K562 (cell line): ENCODE results near the gene CRABP2. TPM values are rescaled to one million over a fixed set of nuclear protein-coding genes. Genes with fewer than 3 reads are reported as not detected.

Source experiments
- ETS2 ChIP-seq: IDR thresholded peaks from 2 replicates; pipeline ENCODE4 v1.6.1; 2016; ENCODE audit warnings: borderline replicate concordance, missing genetic modification characterization, mild to moderate bottlenecking, moderate library complexity, missing compliant biosample characterization; ENCODE audit not compliant: poor library complexity, severe bottlenecking
- KDM1A ChIP-seq, 2 experiments: fragments of 450-650 bp; IDR thresholded peaks; 2 replicates each; pipeline ENCODE4 v1.6.1; 2016; ENCODE audit warnings: mild to moderate bottlenecking in 2 of 2
- MTA3 ChIP-seq: fragments of 450-650 bp; formaldehyde crosslinking; IDR thresholded peaks from 2 replicates; pipeline ENCODE4 v1.6.1; 2017; ENCODE audit warnings: mild to moderate bottlenecking, borderline replicate concordance
- PHF8 ChIP-seq: fragments of 200-600 bp; sonication (generic); IDR thresholded peaks from 2 replicates; pipeline ENCODE4 v1.6.1; 2012; ENCODE audit warnings: mixed run types, mild to moderate bottlenecking, inconsistent platforms, low read length, moderate library complexity, borderline replicate concordance
- RUNX1 ChIP-seq: sonication (generic); IDR thresholded peaks from 2 replicates; pipeline ENCODE4 v1.6.1; 2016; ENCODE audit warnings: antibody characterized with exemption, low read depth
- SIN3B ChIP-seq: fragments of 450-650 bp; IDR thresholded peaks from 2 replicates; pipeline ENCODE4 v1.6.1; 2017; ENCODE audit warnings: low read depth, mild to moderate bottlenecking, moderate library complexity
- SMARCE1 ChIP-seq: fragments of 450-650 bp; IDR thresholded peaks from 2 replicates; pipeline ENCODE4 v1.7.1; 2016; ENCODE audit warnings: mild to moderate bottlenecking
- TFAM ChIP-seq: fragments of 250-450 bp; sonication (Bioruptor Pico); conservative IDR thresholded peaks from 2 replicates; pipeline ENCODE4 v1.5.0; 2021; ENCODE audit warnings: mild to moderate bottlenecking, moderate library complexity
- ZFP30 ChIP-seq: fragments of 250-450 bp; sonication (Bioruptor Pico); IDR thresholded peaks from 2 replicates; pipeline ENCODE4 v1.8.0; 2022; ENCODE audit warnings: moderate library complexity, mild to moderate bottlenecking, inconsistent platforms, borderline replicate concordance
- ZNF584 ChIP-seq: fragments of 200-800 bp; sonication (Bioruptor generic); IDR thresholded peaks from 2 replicates; pipeline ENCODE4 v1.6.1; 2016; ENCODE audit warnings: low read depth, mild to moderate bottlenecking, missing genetic modification characterization, missing compliant biosample characterization
- polyA plus RNA-seq, 8 experiments: library from polyadenylated mRNA; depleted of rRNA in 4 of 8; stranded (reverse) in 5 of 8; unstranded in 3 of 8; fragments of >200 nt; fragmentation: Nextera tagmentation in 2 of 8; fragmentation: Illumina TruSeq in 1 of 8; extraction: Ambion mirVana in 2 of 8; extraction: Trizol in 1 of 8; gene quantifications; 2 replicates each; pipeline versions ENCODE4 v1.2.1 to v1.2.3, GENCODE V29; 2011 to 2014; ENCODE audit warnings: inconsistent platforms in 1 of 8, missing spikeins in 1 of 8
- total RNA-seq, 7 experiments: library from RNA; depleted of rRNA in 6 of 7; stranded (reverse); fragments of >200 nt in 6 of 7; fragmentation: Illumina TruSeq in 2 of 7; extraction: Trizol in 2 of 7; gene quantifications; 2 replicates each; pipeline versions ENCODE4 v1.2.1 to v1.2.3, GENCODE V29; 2011 to 2021; ENCODE audit warnings: low replicate concordance in 1 of 7
- TF ChIP-seq, protein P1 (sequence below): sonication (generic); formaldehyde crosslinking; IDR thresholded peaks from 2 replicates; pipeline ENCODE4 v1.8.0; 2023; ENCODE audit warnings: missing genetic modification reagents, mild to moderate bottlenecking, borderline replicate concordance
- TF ChIP-seq, protein P2 (sequence below): IDR thresholded peaks from 2 replicates; pipeline ENCODE4 v1.6.1; 2014; ENCODE audit warnings: antibody characterized with exemption
- TF ChIP-seq, protein P3 (sequence below): IDR thresholded peaks from 2 replicates; pipeline ENCODE4 v1.6.1; 2011; ENCODE audit not compliant: insufficient read length; ENCODE audit errors: extremely low read depth
- TF ChIP-seq, protein P4 (sequence below): IDR thresholded peaks from 2 replicates; pipeline ENCODE4 v1.6.1; 2016; ENCODE audit warnings: missing genetic modification characterization, missing compliant biosample characterization

CRABP2 gene
- total and polyA plus RNA-seq, 9 of the 15 experiments (the other 6 are each of a cell fraction or from before 2014, with no cell fraction given) = 0.30 to 2.5 (median 0.82) TPM

DNA sequence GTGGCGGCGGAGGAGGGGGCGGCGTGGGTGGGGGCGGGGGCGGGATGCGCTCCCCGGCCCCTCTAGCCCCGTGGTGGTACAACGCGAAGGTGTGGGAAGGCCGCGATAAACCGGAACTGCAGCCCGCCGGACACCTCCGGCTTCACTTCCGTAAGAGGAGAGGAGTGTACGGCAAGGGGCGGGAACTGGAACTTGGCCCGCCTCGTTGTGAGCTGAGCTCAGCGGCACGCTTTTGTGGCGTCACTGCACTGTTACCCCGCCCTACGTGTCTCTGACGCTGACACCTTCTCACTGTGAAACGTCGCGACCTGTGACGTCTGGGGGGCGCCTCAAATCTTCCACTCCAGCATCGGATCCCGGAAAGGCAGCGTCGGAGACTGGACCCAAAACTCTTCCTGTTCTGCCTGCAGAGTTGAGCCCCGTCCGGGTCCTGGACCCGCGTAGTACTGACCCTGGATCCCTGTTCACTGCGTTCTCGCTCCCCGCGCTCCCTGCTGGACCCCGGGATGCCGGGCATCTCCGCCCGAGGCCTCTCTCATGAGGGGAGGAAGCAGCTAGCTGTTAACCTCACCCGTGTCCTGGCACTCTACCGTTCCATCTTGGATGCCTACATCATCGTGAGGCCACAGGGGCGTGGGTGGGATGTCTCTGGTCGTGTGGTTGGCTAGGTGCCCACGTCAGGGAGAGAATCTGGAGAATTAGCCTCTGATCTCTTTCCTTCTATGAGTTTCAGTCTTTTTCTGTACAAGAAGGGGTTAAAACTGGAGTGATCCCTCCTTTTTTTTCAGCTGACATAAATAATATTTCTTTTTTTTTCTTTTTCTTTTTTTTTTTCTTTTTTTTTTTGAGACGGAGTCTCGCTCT, 23.4 kb upstream of the CRABP2 start, which contains the start of gene ISG20L2 (continued):
- TF ChIP-seq, protein P1, sequence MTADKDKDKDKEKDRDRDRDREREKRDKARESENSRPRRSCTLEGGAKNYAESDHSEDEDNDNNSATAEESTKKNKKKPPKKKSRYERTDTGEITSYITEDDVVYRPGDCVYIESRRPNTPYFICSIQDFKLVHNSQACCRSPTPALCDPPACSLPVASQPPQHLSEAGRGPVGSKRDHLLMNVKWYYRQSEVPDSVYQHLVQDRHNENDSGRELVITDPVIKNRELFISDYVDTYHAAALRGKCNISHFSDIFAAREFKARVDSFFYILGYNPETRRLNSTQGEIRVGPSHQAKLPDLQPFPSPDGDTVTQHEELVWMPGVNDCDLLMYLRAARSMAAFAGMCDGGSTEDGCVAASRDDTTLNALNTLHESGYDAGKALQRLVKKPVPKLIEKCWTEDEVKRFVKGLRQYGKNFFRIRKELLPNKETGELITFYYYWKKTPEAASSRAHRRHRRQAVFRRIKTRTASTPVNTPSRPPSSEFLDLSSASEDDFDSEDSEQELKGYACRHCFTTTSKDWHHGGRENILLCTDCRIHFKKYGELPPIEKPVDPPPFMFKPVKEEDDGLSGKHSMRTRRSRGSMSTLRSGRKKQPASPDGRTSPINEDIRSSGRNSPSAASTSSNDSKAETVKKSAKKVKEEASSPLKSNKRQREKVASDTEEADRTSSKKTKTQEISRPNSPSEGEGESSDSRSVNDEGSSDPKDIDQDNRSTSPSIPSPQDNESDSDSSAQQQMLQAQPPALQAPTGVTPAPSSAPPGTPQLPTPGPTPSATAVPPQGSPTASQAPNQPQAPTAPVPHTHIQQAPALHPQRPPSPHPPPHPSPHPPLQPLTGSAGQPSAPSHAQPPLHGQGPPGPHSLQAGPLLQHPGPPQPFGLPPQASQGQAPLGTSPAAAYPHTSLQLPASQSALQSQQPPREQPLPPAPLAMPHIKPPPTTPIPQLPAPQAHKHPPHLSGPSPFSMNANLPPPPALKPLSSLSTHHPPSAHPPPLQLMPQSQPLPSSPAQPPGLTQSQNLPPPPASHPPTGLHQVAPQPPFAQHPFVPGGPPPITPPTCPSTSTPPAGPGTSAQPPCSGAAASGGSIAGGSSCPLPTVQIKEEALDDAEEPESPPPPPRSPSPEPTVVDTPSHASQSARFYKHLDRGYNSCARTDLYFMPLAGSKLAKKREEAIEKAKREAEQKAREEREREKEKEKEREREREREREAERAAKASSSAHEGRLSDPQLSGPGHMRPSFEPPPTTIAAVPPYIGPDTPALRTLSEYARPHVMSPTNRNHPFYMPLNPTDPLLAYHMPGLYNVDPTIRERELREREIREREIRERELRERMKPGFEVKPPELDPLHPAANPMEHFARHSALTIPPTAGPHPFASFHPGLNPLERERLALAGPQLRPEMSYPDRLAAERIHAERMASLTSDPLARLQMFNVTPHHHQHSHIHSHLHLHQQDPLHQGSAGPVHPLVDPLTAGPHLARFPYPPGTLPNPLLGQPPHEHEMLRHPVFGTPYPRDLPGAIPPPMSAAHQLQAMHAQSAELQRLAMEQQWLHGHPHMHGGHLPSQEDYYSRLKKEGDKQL (CRISPR knock-in tag) = no peak
- TF ChIP-seq RUNX1 = no peak
- TF ChIP-seq ZNF584 (CRISPR knock-in tag) = no peak
- TF ChIP-seq ETS2 = no peak
- no peak for TF ChIP-seq TFAM (CRISPR knock-in tag)
- TF ChIP-seq ZFP30 (CRISPR knock-in tag) = no peak
- peak; percentile 89 for TF ChIP-seq SIN3B
- TF ChIP-seq, protein P2, sequence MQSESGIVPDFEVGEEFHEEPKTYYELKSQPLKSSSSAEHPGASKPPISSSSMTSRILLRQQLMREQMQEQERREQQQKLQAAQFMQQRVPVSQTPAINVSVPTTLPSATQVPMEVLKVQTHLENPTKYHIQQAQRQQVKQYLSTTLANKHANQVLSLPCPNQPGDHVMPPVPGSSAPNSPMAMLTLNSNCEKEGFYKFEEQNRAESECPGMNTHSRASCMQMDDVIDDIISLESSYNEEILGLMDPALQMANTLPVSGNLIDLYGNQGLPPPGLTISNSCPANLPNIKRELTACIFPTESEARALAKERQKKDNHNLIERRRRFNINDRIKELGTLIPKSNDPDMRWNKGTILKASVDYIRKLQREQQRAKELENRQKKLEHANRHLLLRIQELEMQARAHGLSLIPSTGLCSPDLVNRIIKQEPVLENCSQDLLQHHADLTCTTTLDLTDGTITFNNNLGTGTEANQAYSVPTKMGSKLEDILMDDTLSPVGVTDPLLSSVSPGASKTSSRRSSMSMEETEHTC = no peak
- TF ChIP-seq, protein P3, sequence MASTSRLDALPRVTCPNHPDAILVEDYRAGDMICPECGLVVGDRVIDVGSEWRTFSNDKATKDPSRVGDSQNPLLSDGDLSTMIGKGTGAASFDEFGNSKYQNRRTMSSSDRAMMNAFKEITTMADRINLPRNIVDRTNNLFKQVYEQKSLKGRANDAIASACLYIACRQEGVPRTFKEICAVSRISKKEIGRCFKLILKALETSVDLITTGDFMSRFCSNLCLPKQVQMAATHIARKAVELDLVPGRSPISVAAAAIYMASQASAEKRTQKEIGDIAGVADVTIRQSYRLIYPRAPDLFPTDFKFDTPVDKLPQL = no peak
- peak; percentile 76; the same call in 1 of the 2 replicates for TF ChIP-seq PHF8
- TF ChIP-seq KDM1A (IDR thresholded peaks at IDR 0.05) = no peak
- TF ChIP-seq MTA3 = peak; percentile 99
- TF ChIP-seq, protein P4, sequence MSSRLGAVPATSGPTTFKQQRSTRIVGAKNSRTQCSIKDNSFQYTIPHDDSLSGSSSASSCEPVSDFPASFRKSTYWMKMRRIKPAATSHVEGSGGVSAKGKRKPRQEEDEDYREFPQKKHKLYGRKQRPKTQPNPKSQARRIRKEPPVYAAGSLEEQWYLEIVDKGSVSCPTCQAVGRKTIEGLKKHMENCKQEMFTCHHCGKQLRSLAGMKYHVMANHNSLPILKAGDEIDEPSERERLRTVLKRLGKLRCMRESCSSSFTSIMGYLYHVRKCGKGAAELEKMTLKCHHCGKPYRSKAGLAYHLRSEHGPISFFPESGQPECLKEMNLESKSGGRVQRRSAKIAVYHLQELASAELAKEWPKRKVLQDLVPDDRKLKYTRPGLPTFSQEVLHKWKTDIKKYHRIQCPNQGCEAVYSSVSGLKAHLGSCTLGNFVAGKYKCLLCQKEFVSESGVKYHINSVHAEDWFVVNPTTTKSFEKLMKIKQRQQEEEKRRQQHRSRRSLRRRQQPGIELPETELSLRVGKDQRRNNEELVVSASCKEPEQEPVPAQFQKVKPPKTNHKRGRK (tag) = peak; percentile 50; the same call in 1 of the 2 replicates
- 0 out of 2 replicates have a peak, but pooled peaks have one; percentile 53 for TF ChIP-seq SMARCE1
